IMR-90 (cell line): ENCODE results near the gene SMYD1. TPM values are rescaled to one million over a fixed set of nuclear protein-coding genes. Genes with fewer than 3 reads are reported as not detected.

ENCODE experiments used
- ATAC-seq: fragments of 200-7000 bp; cut with Tn5 transposase; 2 replicates; pipeline ENCODE4 v1.9.1; 2020; ENCODE audit warnings: low read depth, mild to moderate bottlenecking, moderate library complexity
- BruUV-seq: library from RNA; stranded (reverse); fragments of 400-500 nt; replicated peaks from 2 replicates; lab custom pipeline; 2021; lab: Mats Ljungman, UMichigan
- CTCF ChIA-PET: fragments of 300-600 bp; formaldehyde crosslinking; extraction: SDS; loops from one replicate; lab custom pipeline; 2021; ENCODE audit warnings: antibody characterized with exemption; lab: Yijun Ruan, JAX
- POLR2A ChIA-PET: fragments of 300-600 bp; sonication (Branson Sonifier 250); formaldehyde crosslinking; loops from one replicate; lab custom pipeline; 2022; ENCODE audit warnings: antibody characterized with exemption; ENCODE audit not compliant: unreplicated experiment; lab: Charles Lee
- DNase-seq: peaks from one replicate; pipeline ENCODE4 v3.0.0; 2013
- H2AFZ ChIP-seq: replicated peaks from 2 replicates; pipeline ENCODE3; 2013; ENCODE audit warnings: low read length, mild to moderate bottlenecking; ENCODE audit not compliant: poor library complexity
- H2AK5ac ChIP-seq: 2 replicates; pipeline ENCODE4 v1.6.1; 2013; ENCODE audit warnings: low read depth, low read length, inconsistent platforms
- H2AK9ac ChIP-seq: replicated peaks from 2 replicates; pipeline ENCODE3; 2013; ENCODE audit warnings: mild to moderate bottlenecking, low read depth, low read length, moderate library complexity; ENCODE audit not compliant: poor library complexity
- H2BK120ac ChIP-seq: 2 replicates; pipeline ENCODE4 v1.6.1; 2013; ENCODE audit warnings: low read depth, low read length, inconsistent platforms
- H2BK15ac ChIP-seq: 3 replicates; pipeline ENCODE4 v1.6.1; 2013; ENCODE audit warnings: low read depth, low read length, inconsistent platforms
- H2BK20ac ChIP-seq: 2 replicates; pipeline ENCODE4 v1.6.1; 2013; ENCODE audit warnings: low read depth, mild to moderate bottlenecking, inconsistent platforms, low read length, moderate library complexity
- H2BK5ac ChIP-seq: 2 replicates; pipeline ENCODE4 v1.6.1; 2013; ENCODE audit warnings: mild to moderate bottlenecking, low read depth, low read length, inconsistent platforms; ENCODE audit not compliant: poor library complexity, severe bottlenecking
- H3K14ac ChIP-seq: replicated peaks from 2 replicates; pipeline ENCODE4 v1.6.1; 2013; ENCODE audit warnings: low read depth, low read length, inconsistent platforms
- H3K18ac ChIP-seq: 2 replicates; pipeline ENCODE4 v1.6.1; 2013; ENCODE audit warnings: low read depth, low read length, control low read depth
- H3K23ac ChIP-seq: 2 replicates; pipeline ENCODE4 v1.6.1; 2013; ENCODE audit warnings: low read depth, low read length, inconsistent platforms
- H3K27ac ChIP-seq: 2 replicates; pipeline ENCODE4 v1.5.1; 2013; ENCODE audit warnings: mild to moderate bottlenecking, control low read depth, low read length; ENCODE audit not compliant: insufficient read depth
- H3K27me3 ChIP-seq: 2 replicates; pipeline ENCODE4 v1.6.1; 2013; ENCODE audit warnings: low read length; ENCODE audit not compliant: control insufficient read depth, insufficient read depth
- H3K36me3 ChIP-seq: 2 replicates; pipeline ENCODE4 v1.6.1; 2013; ENCODE audit warnings: low read length, mixed read lengths; ENCODE audit not compliant: control insufficient read depth, insufficient read depth
- H3K4ac ChIP-seq: 2 replicates; pipeline ENCODE4 v1.6.1; 2013; ENCODE audit warnings: low read depth, low read length, inconsistent platforms
- H3K4me1 ChIP-seq: 2 replicates; pipeline ENCODE4 v1.6.1; 2013; ENCODE audit warnings: low read length, mixed read lengths; ENCODE audit not compliant: control insufficient read depth, insufficient read depth
- H3K4me2 ChIP-seq: 2 replicates; pipeline ENCODE4 v1.6.1; 2013; ENCODE audit warnings: low read depth, mild to moderate bottlenecking, control low read depth, low read length, moderate library complexity
- H3K4me3 ChIP-seq: 2 replicates; pipeline ENCODE4 v1.5.1; 2013; ENCODE audit warnings: low read depth, mild to moderate bottlenecking, control low read depth, low read length, moderate library complexity; ENCODE audit not compliant: insufficient read depth
- H3K56ac ChIP-seq: 2 replicates; pipeline ENCODE4 v1.6.1; 2013; ENCODE audit warnings: low read length, inconsistent platforms; ENCODE audit not compliant: insufficient read depth; ENCODE audit errors: extremely low read depth
- H3K79me1 ChIP-seq, 2 experiments: 2 replicates each; pipeline ENCODE4 v1.6.1; 2013; ENCODE audit warnings: low read length in 2 of 2, inconsistent platforms in 1 of 2, low read depth in 1 of 2
- H3K9ac ChIP-seq: 2 replicates; pipeline ENCODE4 v1.6.1; 2013; ENCODE audit warnings: low read depth, low read length, control low read depth
- H3K9me1 ChIP-seq: 2 replicates; pipeline ENCODE4 v1.6.1; 2013; ENCODE audit warnings: low read length, inconsistent platforms; ENCODE audit not compliant: insufficient read depth
- H3K9me3 ChIP-seq: 2 replicates; pipeline ENCODE4 v1.6.1; 2013; ENCODE audit warnings: low read length; ENCODE audit not compliant: control insufficient read depth, insufficient read depth
- H4K20me1 ChIP-seq: 2 replicates; pipeline ENCODE4 v1.6.1; 2013; ENCODE audit warnings: low read length, inconsistent platforms; ENCODE audit not compliant: insufficient read depth
- H4K5ac ChIP-seq: 2 replicates; pipeline ENCODE4 v1.6.1; 2013; ENCODE audit warnings: mild to moderate bottlenecking, low read depth, low read length, control low read depth
- H4K8ac ChIP-seq, 2 experiments: 2 replicates each; pipeline ENCODE4 v1.6.1; 2013; ENCODE audit warnings: low read depth in 2 of 2, low read length in 2 of 2, control low read depth in 1 of 2, inconsistent platforms in 1 of 2
- H4K91ac ChIP-seq: 2 replicates; pipeline ENCODE4 v1.6.1; 2013; ENCODE audit warnings: low read depth, low read length, inconsistent platforms; ENCODE audit not compliant: insufficient read depth
- FOS ChIP-seq: fragments of 150-350 bp; IDR thresholded peaks from 2 replicates; pipeline ENCODE4 v1.6.1; 2016; ENCODE audit warnings: low read depth, low read length
- MAZ ChIP-seq: IDR thresholded peaks from 2 replicates; pipeline ENCODE4 v1.6.1; 2012; ENCODE audit warnings: low read depth, mild to moderate bottlenecking, low read length, improper control_type of control experiment, moderate library complexity, borderline replicate concordance
- NFE2L2 ChIP-seq: fragments of 150-350 bp; IDR thresholded peaks from 2 replicates; pipeline ENCODE4 v1.6.1; 2016; ENCODE audit warnings: low read depth, mild to moderate bottlenecking, low read length
- RFX5 ChIP-seq: IDR thresholded peaks from 2 replicates; pipeline ENCODE4 v1.8.0; 2012; ENCODE audit warnings: low read depth, mild to moderate bottlenecking, low read length, moderate library complexity
- SMC3 ChIP-seq: fragments of 150-350 bp; IDR thresholded peaks from 2 replicates; pipeline ENCODE4 v1.6.1; 2016; ENCODE audit warnings: low read depth, mild to moderate bottlenecking, antibody characterized with exemption, low read length, moderate library complexity
- WGBS, 2 experiments: methylation state at CpG; one replicate each; pipeline versions ENCODE4 v1.1.5 to v1.1.7; 2013; ENCODE audit warnings: missing lambda C conversion rate in 2 of 2; ENCODE audit not compliant: insufficient read length in 1 of 2; ENCODE audit errors: extremely low coverage in 2 of 2; 5-methylcytosine and 5-hydroxymethylcytosine counted together
- dilution Hi-C: fragments of 300-500 bp; cut with HindIII; formaldehyde crosslinking; loops from one replicate; pipeline ENCODE4 v1.14.3; 2018; ENCODE audit warnings: low sequenced_read_pairs; ENCODE audit not compliant: unreplicated experiment
- in situ Hi-C: fragments of 300-500 bp; cut with MboI; formaldehyde crosslinking; loops from 3 replicates; pipeline ENCODE4 v1.14.3; 2019; ENCODE audit warnings: low sequenced_read_pairs, inconsistent platforms, mixed read lengths
- intact Hi-C: fragments of 100-400 bp; cut with micrococcal nuclease; formaldehyde crosslinking; loops from 2 replicates; pipeline ENCODE4 v1.10.0; 2022
- polyA plus RNA-seq, 3 experiments: library from polyadenylated mRNA; depleted of rRNA; stranded (reverse); fragments of >200 nt; gene quantifications; 2 replicates each; pipeline ENCODE4 v1.2.3, GENCODE V29; 2012; ENCODE audit warnings: low replicate concordance in 1 of 3
- total RNA-seq: library from RNA; depleted of rRNA; stranded (reverse); fragments of >200 nt; gene quantifications from 2 replicates; pipeline ENCODE4 v1.2.3, GENCODE V29; 2012
- TF ChIP-seq, protein P1 (sequence below): fragments of 150-350 bp; IDR thresholded peaks from 2 replicates; pipeline ENCODE4 v1.6.1; 2017; ENCODE audit warnings: mild to moderate bottlenecking, antibody characterized with exemption, low read length, low read depth

Gene SMYD1
- total and polyA plus RNA-seq, 2 of the 4 experiments (the other 2 are of a cell fraction): not detected

DNA sequence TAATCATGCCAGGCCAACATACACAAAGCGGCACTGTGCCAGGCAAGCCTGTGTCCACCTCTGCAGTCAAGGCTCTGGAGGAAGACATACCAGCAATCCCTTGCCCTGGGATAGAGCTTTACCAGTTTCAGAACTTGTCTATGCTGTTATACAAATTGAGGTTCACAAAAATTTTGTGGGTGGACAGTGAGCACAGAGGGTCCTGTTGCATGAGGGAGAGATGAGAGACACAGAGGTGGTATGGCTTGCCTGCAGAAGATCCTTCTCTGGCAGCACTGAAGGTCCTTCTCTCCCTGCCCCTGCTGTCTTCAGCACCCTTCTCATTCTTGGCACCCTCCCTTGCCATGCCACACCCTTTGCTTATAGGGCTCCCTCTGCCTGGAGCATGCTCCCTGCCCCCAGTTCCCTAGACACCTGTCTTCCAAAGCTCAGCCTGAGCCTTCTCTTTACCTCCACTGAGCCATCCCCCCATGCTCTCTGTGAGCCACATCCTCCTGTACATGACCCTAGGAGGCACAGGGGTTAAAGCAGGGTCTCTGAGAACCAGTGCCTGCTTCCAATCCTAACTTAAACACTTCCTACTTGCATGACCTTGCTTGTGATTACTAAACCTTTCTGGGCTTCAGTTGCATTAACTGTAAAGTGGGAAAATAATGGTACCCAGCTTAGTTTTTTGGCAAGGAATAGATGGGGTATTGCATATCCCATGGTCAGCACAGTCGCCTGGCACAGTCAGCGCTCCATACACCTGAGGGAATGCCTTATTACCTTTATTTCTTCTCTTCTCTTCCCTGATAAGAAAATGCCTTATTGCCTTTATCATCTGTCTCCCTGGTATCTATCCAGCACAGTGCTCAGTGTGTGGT is 59.4 kb downstream of the SMYD1 start (continued):
- TF ChIP-seq, protein P1, sequence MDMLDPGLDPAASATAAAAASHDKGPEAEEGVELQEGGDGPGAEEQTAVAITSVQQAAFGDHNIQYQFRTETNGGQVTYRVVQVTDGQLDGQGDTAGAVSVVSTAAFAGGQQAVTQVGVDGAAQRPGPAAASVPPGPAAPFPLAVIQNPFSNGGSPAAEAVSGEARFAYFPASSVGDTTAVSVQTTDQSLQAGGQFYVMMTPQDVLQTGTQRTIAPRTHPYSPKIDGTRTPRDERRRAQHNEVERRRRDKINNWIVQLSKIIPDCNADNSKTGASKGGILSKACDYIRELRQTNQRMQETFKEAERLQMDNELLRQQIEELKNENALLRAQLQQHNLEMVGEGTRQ: no peak

- dilution Hi-C loops: no loop called here
- Histone ChIP-seq H3K4ac (no peak overlapping the region), H3K9me3 (no peaks in the 10 kb centered on the region), H4K91ac (no peak overlapping the region), H3K4me1 (no peaks in the 10 kb centered on the region), H3K27ac (no peak overlapping the region), H2BK20ac (no peak overlapping the region), H3K14ac (no peak overlapping the region), H4K8ac (no peak overlapping the region), H3K4me2 (no peak overlapping the region), H3K9ac (no peak overlapping the region), H3K79me1 (no peaks in the 10 kb centered on the region), H2AFZ (no peak overlapping the region), H3K56ac (no peak overlapping the region), H3K36me3 (no peaks in the 10 kb centered on the region), H2BK5ac (no peak overlapping the region), H3K27me3 (peaks cover 7% of the 10 kb centered on the region), H3K9me1 (no peaks in the 10 kb centered on the region), H4K20me1 (no peaks in the 10 kb centered on the region), H3K18ac (no peak overlapping the region), H2BK15ac (no peak overlapping the region), H2BK120ac (no peak overlapping the region), H2AK5ac (no peak overlapping the region), H3K23ac (no peak overlapping the region), H3K4me3 (no peak overlapping the region), H2AK9ac (no peak overlapping the region), H4K5ac (no peak overlapping the region)
- DNase-seq (no peak), ATAC-seq (no peak)
- intact Hi-C loops: no loop called here
- CTCF ChIA-PET: no interaction called here
- POLR2A ChIA-PET: no interaction called here
- TF ChIP-seq NFE2L2 (no peak), RFX5 (no peak), MAZ (no peak), SMC3 (no peak), FOS (no peak)
- no TSS peak for BruUV-seq
- in situ Hi-C loops: no loop called here
- WGBS, 2 experiments: no CpG with 5 or more reads among the region's 1 CpG
Measured at GRCh38 chr2:88127638-88127887, 59.9 kb downstream of the SMYD1 start.
